Bone marrow (tissue), 2 donors: ENCODE results near the gene ELOF1.

Source experiments
- DNase-seq, 2 donors: peaks; one replicate each; lab custom pipeline; 2025; lab: John Stamatoyannopoulos, UW

ELOF1 gene

DNA sequence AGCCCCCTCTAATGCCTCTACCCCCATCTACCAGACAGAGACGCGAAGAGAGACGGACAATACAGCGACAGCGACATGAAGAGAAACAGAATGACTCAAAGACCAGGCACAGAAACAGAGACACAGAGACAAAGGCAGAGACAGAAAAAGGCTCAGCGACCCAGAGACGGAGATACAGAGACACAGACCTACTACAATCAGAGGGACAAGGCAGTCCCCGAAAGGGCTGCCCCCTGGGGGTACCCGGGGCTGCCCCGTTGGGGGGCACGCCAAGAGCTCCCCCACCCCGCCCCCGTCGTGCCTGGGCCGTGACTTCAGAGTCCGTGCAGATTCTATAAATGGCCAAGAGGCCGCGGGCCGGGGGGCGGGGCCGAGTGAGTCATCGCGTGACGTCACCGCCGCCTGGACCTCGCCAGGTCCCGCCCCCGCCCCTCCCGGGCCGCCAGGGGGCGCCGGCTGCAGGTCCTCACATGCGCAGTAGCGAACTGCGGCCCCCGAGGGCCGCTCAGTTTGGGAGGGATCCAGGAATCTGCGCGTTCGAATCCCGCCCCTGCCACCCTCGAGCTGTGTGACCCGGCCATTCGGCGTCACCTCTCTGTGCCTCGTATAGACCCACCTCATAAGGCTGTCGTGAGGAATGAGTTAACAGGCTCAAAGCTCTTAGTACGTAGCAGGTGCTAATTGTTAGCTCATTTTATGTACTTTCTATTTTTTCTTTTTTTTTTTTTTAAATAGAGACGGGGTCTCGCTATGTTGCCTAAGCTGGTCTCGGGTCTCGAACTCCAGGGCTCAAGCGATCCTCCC, 23.0 kb downstream of the ELOF1 start:
- DNase-seq = peak in 1 of 2 donors; percentile 88

DNA sequence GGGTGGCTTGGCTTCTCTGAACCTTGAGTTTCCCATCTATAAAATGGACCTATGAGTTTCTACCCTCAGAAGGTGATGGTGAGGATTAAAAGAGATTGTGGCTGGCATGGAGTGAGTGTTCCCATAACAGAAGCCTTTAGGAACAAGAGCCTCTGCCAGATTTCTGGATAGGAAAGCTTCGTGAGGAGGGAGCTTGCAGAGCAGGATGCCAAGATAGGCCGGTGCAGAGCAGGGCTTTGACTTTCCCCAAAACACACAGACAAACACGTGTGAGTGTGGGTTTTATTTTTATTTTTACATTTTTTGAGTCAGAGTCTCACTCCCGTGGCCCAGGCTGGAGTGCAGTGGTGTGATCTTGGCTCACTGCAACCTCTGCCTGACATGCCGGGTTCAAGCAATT, 24.1 kb downstream of the ELOF1 start:
- no peak for DNase-seq

DNA sequence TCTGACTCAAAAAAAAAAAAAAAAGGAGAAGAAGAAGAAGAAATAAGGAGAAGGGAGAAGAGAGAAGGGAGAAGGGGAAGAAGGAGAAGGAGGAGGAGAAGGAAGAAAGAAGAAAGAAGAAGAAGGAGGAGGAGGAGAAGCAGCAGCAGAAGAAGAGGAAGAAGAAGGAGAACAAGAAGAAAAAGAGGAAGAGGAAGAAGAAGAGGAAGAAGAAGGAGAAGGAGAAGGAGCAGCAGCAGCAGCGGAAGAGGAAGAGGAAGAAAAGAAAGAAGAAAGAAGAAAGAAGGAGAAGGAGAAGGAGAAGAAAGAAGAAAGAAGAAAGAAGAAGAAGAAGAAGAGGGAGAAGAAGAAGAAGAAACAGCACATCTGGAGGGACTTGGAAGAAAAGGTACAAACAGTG, 24.5 kb downstream of the ELOF1 start:
- DNase-seq = no peak

DNA sequence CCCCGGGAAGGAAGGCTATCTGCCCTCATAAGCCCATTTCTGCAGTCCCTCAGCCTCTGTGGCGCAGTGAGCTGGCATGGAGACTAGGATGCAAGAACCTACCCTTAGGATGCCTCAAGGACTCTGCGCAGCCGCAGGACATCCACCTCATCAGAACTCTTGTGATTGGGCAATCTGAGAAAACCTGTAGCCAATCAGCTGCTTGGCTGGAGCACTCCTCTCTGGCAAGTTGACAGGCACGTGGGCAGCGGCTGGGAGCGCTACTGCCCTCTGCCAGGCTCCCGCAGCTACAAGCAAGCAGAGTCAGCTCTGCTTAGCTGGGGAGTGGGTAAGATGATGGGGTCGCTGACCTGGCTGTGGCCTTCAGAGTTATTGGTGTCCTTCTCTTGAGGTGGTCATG, 28.6 kb downstream of the ELOF1 start:
- DNase-seq = no peak

DNA sequence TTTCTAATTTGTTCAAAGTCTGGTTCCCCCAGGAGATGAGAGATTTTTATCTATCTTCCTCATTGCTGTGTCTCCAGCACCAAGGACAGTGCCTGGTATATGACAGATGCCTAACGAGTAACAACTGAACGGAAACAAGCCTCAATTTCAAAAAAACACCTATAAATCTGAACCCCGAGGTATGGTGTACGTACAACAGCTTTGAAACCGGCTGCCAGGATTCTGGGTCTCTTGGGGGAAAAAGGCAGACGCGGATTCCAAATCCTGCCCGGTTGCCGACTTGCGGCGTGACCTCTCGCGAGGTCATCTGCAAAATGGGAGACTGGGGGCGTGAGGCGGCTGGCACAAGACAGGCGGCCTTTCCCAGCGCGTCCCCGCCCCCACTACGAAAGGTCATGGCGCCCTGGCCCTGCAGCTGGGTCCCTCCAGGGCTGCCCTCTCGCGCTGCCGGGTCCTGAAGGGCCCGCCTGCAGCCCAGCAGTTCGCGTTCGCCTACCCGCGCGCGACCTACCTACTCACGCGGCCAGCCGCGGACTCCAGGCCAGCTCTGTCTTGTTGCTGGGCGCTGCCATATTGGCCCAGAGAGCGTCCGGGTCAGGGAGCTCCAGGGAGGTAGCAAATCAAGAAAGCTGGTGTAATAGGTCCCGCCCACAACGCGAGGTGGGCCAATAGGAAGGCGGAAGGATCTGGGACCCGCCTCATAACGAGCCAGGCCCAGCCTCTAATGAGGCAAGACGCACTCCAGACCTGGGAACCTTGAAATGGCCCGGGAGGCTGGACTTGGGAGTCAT, 30.3 kb downstream of the ELOF1 start, which contains the start of gene ECSIT:
Gene ECSIT, minus strand, starts transcription at position 584 of the 791 bp plus-strand sequence. CDS start 9,964 bp downstream, outside the sequence.
- peak; percentile 94 to 98 for DNase-seq

DNA sequence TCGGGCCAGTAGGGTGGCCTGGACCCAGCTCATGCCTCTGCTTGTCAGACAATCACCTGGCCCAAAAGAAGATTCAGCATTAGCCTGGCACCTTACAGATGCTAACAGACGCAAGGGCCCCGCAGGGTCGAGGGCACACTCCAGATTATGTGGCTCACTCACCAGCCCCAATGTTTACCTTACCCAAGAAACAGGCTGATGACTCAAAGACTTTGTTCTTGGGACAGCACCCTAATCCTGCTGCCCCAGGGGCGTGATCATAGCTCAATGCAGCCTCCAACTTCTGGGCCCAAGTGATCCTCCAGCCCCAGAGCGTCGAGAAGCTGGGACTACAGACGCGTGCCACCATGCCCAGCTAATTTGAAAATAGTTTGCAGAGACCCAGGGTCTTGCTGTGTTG, 39.9 kb downstream of the ELOF1 start:
- no peak for DNase-seq

DNA sequence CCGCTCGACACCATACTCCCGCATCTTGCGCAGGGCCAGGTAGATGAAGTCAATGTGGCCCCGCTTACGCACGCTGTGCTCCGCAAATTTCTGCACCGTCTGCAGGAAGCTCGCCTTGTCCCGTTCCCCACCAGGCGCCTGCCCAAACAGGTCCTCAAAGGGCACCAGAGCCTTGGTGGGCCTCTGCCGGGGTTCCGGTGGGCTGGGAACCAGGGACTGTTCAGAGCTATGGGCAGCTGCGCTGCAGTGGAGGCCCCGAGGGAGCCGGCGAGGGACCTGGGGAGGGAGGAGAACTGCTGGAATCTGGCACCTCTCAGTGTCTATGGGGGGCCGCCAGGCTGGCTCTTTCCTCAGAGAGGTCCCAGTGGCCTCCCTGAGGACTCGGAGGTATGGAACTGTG, 45.1 kb downstream of the ELOF1 start:
- DNase-seq = no peak

DNA sequence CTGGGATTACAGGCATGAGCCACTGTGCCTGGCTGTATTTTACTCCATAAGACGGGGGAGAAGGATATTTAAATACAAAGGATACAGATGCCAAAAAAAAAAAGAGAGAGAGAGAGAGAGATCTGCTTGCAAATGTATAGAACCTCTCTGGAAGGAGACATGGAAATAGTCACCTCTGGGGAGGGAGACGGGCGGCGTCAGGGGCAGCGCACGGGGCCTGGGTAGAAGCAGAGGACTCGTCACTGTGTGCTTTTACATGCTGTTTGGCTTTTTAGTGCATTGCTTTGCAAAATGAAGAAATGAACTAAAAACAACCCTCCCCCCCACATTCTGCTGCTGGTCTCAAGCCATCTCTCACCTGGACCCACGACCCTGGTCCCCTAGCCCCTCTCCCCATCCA, 48.6 kb downstream of the ELOF1 start:
- DNase-seq = no peak

DNA sequence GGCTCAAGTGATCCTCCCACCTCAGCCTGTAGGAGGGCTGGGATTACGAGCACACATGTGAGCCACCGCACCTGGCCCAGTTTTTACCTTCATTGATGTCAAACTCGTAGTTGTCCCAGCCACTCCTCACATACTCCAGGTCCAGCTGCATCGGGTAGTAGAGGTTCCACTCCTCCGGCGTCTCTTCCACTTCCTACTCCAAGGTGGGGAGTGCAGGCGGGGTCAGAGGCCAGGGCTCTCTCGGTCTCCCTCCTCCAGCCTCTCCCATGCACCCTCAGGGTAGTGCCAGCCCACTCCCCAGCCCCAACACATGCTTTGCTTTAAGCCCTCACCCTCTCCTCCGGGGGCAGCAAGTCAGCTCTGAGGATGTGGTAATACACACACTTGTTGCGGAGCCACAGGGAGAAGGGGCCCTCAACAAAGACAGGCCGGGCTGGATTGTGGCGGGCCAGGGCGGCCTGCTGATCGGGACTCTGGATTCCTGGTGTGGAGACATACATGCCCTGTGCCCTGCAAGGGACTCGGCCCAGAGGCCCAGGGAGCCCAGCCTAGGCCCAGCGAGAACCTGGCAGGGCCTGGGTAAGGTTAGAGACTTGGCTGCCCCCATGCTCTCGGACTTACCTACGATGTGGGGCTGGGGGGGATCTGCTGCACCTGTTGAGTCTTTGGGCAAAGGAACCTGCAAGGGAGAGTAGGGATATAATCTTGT, 51.5 kb downstream of the ELOF1 start:
- DNase-seq = no peak

DNA sequence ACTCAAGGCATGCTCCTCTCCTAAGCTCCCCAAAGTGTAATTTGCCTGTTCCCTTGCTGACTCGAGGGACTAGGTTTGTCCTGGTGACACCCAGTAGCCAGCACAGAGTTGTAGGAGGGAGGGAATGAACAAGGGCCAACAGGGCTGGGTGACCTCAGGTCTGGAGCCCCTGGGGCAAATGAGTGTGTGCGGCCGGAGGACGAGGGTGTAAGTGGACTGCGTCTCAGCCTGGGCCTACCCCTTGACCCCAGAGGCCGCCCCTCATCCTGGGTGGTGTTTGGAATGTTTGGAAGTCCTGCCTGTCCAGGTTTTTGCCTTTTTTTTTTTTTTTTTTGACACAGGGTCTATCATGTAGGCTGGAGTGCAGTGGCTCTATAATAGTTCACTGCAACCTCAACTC, 52.1 kb downstream of the ELOF1 start:
- DNase-seq = no peak

DNA sequence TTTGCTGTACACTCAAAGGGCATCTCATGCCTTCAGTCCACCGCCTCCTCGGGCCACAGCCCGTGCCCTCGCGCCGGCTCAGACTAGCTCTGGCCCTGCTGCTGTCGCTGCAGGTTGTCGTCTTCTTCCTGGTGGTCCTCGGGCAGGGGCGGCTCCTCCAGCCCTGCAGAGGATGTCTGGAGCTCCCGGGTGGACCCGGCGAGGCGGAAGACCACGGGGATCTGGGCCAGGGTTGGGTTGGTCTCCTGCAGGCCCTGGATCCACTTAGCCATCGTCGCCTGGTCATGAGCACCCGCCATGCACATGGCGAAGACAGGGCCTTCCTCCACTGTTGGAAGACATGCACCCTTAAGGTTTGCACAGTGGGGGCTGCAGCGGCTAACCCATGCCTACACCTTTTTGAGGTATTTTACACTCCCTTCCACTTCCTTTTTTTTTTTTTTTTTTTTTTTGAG, 52.9 kb downstream of the ELOF1 start:
- no peak for DNase-seq

DNA sequence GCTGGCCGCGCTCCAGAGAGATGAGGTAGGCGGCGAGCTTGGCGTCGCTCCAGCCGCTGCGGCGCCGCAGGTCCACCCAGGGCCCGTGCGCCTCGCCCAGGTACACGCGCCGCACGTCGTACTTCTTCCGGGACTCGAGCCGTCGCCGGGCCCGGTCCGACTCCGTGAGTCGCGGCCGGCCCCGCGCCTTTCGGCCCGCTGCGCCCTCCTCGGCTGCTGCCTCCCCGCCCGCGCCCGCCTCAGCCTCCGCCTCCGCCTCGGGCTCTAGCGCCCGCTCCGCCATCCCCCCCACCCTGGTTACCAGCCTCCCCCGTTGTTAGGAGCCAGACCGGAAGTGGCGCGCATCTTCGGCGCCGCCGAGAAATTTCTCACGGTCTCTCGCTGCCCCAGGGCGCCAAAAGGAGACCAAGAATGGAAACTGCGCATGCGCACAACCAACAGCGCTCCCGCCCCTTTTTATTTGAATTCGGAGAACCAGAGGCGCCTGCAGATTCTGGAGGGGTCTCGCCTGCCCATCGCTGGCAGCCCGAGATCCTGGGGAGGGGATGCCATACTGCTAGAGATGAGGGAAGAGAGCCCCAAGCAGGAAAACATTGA, 53.4 kb downstream of the ELOF1 start, which contains the start of gene ZNF653:
Gene ZNF653, minus strand, starts transcription at position 336 of the 597 bp plus-strand sequence. Its CDS starts 53 bp downstream, at position 283.
- DNase-seq = peak; percentile 92 to 93

DNA sequence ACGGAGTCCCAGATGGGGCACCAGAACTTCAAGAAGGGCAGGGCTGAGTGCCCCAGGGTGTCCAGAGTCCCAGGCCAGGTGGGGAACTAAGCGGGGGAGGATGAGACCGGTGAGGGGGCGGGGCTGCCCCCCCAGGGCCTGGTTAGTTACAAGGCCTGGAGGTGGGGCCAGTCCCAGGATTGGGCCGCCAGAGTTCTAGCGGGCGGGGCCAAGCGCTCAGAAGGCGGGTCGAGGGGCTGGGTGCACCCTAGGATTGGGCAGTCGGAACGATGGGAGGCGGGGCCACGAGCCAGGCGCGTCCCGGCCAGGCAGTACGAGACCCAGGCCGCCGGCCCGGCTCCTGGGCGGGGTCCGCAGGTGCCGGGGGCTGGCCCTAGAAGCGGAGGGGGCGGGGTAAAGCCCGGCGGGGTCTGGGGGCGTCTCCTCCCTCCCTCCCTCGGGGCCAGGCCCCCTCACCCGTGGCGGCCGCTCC, 54.0 kb downstream of the ELOF1 start:
- DNase-seq = peak; percentile 81 to 88

DNA sequence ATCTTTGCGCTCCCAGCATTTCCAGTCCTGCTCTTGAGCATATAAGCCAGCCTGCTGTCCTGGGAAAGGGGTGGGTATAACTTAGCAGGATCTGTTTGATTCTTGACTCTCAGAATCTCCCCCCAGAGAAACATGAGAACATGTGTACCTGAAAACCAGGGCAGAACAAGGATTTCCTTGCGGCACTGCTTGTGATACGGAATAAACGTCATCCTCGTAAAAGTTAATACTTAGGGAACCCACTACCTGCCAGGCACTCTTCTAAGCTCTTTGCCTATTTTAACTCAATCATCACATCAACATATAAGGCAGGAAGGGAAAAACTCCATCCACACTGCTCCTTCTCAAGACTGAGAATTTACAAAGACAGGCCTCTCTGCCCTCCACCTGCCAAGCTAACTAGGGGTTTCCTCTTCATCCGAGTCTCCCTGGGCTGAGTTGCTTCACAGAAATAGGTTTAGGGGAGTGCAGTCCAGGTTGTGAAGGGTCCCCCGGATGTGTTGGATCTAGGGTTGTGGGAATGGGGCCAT, 54.5 kb downstream of the ELOF1 start:
- DNase-seq = no peak
